Measurements from ENCODE around the gene ECSCR. TPM values are rescaled to one million over a fixed set of nuclear protein-coding genes. Genes with fewer than 3 reads are reported as not detected.

The ECSCR gene
- total and polyA plus RNA-seq, 10 of the 15 experiments (the other 5 are each of a cell fraction or from before 2014, with no cell fraction given): 0.15 to 0.83 (median 0.23) TPM; not detected in 3

GRCh38 chr5:139492700-139493192 lies 30.2 kb upstream of the ECSCR start:
- in situ Hi-C loops (cut with MboI) (no loop called here), intact Hi-C loops (cut with micrococcal nuclease; ENCODE audit: unreplicated experiment) (no loop called here)
- H4K20me1 ChIP-seq (ENCODE audit: control insufficient read depth, insufficient read depth): no peaks in the 10 kb centered on the region
- peak overlapping the region; percentile 14 for H2AFZ ChIP-seq (ENCODE audit: control insufficient read depth, low read depth, low read length)
- TF ChIP-seq JUND (IDR thresholded peaks at IDR 0.05; ENCODE audit: low read depth, low read length) (no peak), ZBED1 (IDR thresholded peaks at IDR 0.05; ENCODE audit: borderline replicate concordance) (no peak), ZZZ3 (IDR thresholded peaks at IDR 0.05; ENCODE audit: control insufficient read depth, insufficient read length, low read depth) (no peak), SMAD1 (IDR thresholded peaks at IDR 0.05; ENCODE audit: low read depth, partially characterized antibody) (no peak), SREBF1 (IDR thresholded peaks at IDR 0.05; ENCODE audit: low read length) (no peak)
- TF ChIP-seq, protein P1, sequence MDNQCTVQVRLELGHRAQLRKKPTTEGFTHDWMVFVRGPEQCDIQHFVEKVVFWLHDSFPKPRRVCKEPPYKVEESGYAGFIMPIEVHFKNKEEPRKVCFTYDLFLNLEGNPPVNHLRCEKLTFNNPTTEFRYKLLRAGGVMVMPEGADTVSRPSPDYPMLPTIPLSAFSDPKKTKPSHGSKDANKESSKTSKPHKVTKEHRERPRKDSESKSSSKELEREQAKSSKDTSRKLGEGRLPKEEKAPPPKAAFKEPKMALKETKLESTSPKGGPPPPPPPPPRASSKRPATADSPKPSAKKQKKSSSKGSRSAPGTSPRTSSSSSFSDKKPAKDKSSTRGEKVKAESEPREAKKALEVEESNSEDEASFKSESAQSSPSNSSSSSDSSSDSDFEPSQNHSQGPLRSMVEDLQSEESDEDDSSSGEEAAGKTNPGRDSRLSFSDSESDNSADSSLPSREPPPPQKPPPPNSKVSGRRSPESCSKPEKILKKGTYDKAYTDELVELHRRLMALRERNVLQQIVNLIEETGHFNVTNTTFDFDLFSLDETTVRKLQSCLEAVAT (IDR thresholded peaks at IDR 0.05): no peak
- H3K9ac ChIP-seq (ENCODE audit: control insufficient read depth, insufficient read depth, low read length): no peak overlapping the region
- SMC1A ChIA-PET (ENCODE audit: uncharacterized antibody, unreplicated experiment): interaction anchor here (0.7 to 1.3 kb wide), 3 partner anchors 44 to 84 kb away, joined by 3 read pairs; no protein-coding TSS in a partner anchor
- no TSS peak for BruUV-seq (replicated peaks)
- H3K27me3 ChIP-seq (replicated peaks in 1 of 2; ENCODE audit: control insufficient read depth in 2 of 2, insufficient read depth in 2 of 2, low read length in 1 of 2): no peaks in the 10 kb centered on the region
- no peak overlapping the region for H3K4me2 ChIP-seq (ENCODE audit: control insufficient read depth, insufficient read depth)
- peaks cover 7% of the 10 kb centered on the region for H3K4me1 ChIP-seq (ENCODE audit: control insufficient read depth, insufficient read depth, low read length)
- CTCF ChIA-PET: interaction anchor here (0.7 kb wide), 1 partner anchor 24 kb away, joined by 3 read pairs; no protein-coding TSS in a partner anchor
- no peaks in the 10 kb centered on the region for H3K9me3 ChIP-seq (replicated peaks; ENCODE audit: control insufficient read depth, insufficient read depth, low read length)
- WGBS (ENCODE audit: insufficient coverage, insufficient replicate concordance, low lambda C conversion rate, missing lambda C conversion rate): 45% methylated on average over 6 of the region's 6 CpGs
- DNase-seq (ENCODE audit: low read depth, low spot score) (no peak), FAIRE-seq (no peak), ATAC-seq (no peak)
- H3K79me2 ChIP-seq (ENCODE audit: control insufficient read depth, insufficient read depth, low read length): no peaks in the 10 kb centered on the region
- H3K4me3 ChIP-seq: no peak overlapping the region
- RAD21 ChIA-PET (ENCODE audit: unreplicated experiment): interaction anchor here (0.7 to 2.3 kb wide), 3 partner anchors 11 to 120 kb away, joined by 3 to 8 read pairs (median 7); partner anchors contain the start of gene STING1
- no peak overlapping the region for H3K27ac ChIP-seq (ENCODE audit: control insufficient read depth, insufficient read depth)
- POLR2A ChIA-PET: interaction anchor here (2.0 kb wide), 1 partner anchor 33 kb away, joined by 5 read pairs; no protein-coding TSS in a partner anchor
- no peaks in the 10 kb centered on the region for H3K36me3 ChIP-seq (ENCODE audit: control insufficient read depth in 2 of 2, insufficient read depth in 2 of 2, low read length in 1 of 2)

Data from GM12878 (cell line).